ENCODE data around the gene HSD17B7.

DNA sequence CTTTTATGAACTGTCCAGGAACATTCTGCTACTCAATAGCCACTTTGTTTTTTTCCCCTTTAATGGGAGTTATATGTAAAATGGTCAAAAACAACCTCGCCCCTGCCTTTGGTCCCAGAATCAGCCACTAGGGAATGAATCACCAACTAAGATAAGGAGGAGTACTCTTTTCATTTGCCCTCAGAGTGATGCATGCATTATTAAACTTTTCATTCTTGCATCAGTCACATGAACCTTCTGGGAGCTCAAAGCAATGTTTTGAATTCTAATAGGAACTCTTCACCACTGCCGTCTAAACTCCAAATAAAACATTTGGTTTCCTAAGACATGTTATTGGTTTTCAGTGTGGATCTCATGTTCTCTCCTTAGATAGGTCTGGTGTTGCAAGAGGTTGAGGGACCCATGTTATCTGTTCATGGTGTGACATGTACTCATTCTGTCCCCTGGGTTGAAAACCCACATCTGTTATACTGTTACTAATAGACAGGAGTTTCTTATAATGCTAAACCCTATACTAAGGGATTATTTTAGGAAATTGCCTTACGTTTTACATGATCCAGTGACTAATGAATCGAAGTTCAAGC is 17.8 kb upstream of the HSD17B7 start:
- TF ChIP-seq, protein P1, sequence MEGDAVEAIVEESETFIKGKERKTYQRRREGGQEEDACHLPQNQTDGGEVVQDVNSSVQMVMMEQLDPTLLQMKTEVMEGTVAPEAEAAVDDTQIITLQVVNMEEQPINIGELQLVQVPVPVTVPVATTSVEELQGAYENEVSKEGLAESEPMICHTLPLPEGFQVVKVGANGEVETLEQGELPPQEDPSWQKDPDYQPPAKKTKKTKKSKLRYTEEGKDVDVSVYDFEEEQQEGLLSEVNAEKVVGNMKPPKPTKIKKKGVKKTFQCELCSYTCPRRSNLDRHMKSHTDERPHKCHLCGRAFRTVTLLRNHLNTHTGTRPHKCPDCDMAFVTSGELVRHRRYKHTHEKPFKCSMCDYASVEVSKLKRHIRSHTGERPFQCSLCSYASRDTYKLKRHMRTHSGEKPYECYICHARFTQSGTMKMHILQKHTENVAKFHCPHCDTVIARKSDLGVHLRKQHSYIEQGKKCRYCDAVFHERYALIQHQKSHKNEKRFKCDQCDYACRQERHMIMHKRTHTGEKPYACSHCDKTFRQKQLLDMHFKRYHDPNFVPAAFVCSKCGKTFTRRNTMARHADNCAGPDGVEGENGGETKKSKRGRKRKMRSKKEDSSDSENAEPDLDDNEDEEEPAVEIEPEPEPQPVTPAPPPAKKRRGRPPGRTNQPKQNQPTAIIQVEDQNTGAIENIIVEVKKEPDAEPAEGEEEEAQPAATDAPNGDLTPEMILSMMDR (IDR thresholded peaks at IDR 0.05), result no peak
- TF ChIP-seq POLR2A (IDR thresholded peaks at IDR 0.05), result no peak

All from thyroid gland (tissue), 4 donors.